ENCODE measurements around the gene CAD. TPM values are rescaled to one million over a fixed set of nuclear protein-coding genes. Genes with fewer than 3 reads are reported as not detected.

CAD gene
- total and polyA plus RNA-seq, 4 donors = 6.3 to 23.2 (median 13.5) TPM

DNA sequence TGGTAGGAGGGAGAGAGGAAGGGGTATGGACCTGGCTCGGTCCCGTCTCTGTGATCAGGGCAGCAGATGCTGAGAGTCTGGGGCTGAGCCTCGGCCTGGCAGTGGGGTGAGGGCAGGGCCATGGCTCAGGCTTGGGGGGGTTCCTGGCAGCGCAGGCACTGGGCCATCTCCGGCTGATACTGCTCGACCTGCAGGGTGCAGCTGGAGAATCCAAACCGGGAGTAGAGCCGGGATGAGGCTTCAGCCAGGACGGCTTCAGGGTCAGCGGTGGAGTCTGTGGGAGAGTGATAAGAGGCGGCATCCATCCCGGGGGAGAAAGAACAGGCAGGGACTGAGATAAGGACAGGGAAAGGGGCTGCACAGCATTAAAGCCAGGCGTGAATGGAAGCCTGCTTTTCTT is 38.0 kb downstream of the CAD start:
- H3K9ac ChIP-seq (ENCODE audit: low read depth in 1 of 2, low read length in 2 of 2) = no peak overlapping the region
- peaks cover 0 to 1% (median under 1%) of the 10 kb centered on the region in 4 donors for H3K4me1 ChIP-seq (ENCODE audit: control insufficient read depth in 4 of 4, insufficient read depth in 4 of 4, low read length in 3 of 4)
- H3K27ac ChIP-seq (ENCODE audit: low read depth in 1 of 2, low read length in 2 of 2) = no peak overlapping the region
- H3K9me3 ChIP-seq (ENCODE audit: control insufficient read depth in 4 of 4, low read length in 3 of 4) = no peaks in the 10 kb centered on the region
- H3K27me3 ChIP-seq (ENCODE audit: control insufficient read depth in 4 of 4, insufficient read depth in 4 of 4, low read length in 3 of 4) = peaks cover 0 to 9% (median 0%) of the 10 kb centered on the region in 4 donors
- H3K36me3 ChIP-seq (ENCODE audit: control insufficient read depth in 4 of 4, insufficient read depth in 3 of 4, low read depth in 1 of 4, low read length in 3 of 4) = no peaks in the 10 kb centered on the region
- TF ChIP-seq EGR1 (IDR thresholded peaks at IDR 0.05; ENCODE audit: low read depth in 2 of 2) (no peak), RAD21 (IDR thresholded peaks at IDR 0.05) (no peak), FOXA1 (IDR thresholded peaks at IDR 0.05) (no peak), GABPA (IDR thresholded peaks at IDR 0.05 in 1 of 2, conservative IDR thresholded peaks at IDR 0.05 in 1 of 2) (no peak), YY1 (IDR thresholded peaks at IDR 0.05) (no peak), TAF1 (conservative IDR thresholded peaks at IDR 0.05) (no peak), JUND (IDR thresholded peaks at IDR 0.05) (no peak)
- TF ChIP-seq, protein P1, sequence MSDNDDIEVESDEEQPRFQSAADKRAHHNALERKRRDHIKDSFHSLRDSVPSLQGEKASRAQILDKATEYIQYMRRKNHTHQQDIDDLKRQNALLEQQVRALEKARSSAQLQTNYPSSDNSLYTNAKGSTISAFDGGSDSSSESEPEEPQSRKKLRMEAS (IDR thresholded peaks at IDR 0.05) = no peak
- 37% methylated on average over 13 of the region's 13 CpGs for WGBS
- no peak for DNase-seq (ENCODE audit: low spot score)
- H3K4me3 ChIP-seq (ENCODE audit: low read depth in 1 of 3, low read length in 3 of 3) = no peak overlapping the region

DNA sequence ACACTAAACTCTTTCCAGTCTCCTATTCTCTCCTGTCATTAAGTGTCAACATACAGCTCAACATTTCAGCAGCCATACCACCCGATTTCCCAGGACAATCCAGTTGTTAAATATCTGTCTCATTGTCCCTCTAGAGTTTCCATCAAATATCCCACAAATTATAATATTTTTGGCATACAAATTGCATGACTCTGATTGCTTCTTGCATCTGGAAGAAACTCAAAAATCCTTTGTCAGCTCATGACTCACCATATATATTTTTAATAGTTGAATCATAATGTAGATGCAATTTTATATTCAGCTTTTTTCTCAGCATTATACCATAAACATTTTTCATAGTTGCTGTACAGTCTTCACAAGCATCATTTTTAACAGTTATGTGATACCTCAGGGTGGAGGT is 38.5 kb downstream of the CAD start:
- WGBS = 27% methylated on average over 1 of the region's 1 CpG

More for the DNA sequence above, 38.5 kb downstream of the CAD start:
- Histone ChIP-seq H3K4me3 (ENCODE audit: low read depth in 1 of 3, low read length in 3 of 3) (no peak overlapping the region), H3K27ac (ENCODE audit: low read depth in 1 of 2, low read length in 2 of 2) (no peak overlapping the region), H3K9me3 (ENCODE audit: control insufficient read depth in 4 of 4, low read length in 3 of 4) (no peaks in the 10 kb centered on the region), H3K36me3 (ENCODE audit: control insufficient read depth in 4 of 4, insufficient read depth in 3 of 4, low read depth in 1 of 4, low read length in 3 of 4) (no peaks in the 10 kb centered on the region), H3K4me1 (ENCODE audit: control insufficient read depth in 4 of 4, insufficient read depth in 4 of 4, low read length in 3 of 4) (no peaks in the 10 kb centered on the region), H3K9ac (ENCODE audit: low read depth in 1 of 2, low read length in 2 of 2) (no peak overlapping the region), H3K27me3 (ENCODE audit: control insufficient read depth in 4 of 4, insufficient read depth in 4 of 4, low read length in 3 of 4) (peaks cover 0 to 12% (median 0%) of the 10 kb centered on the region in 4 donors)
- TF ChIP-seq, protein P2, sequence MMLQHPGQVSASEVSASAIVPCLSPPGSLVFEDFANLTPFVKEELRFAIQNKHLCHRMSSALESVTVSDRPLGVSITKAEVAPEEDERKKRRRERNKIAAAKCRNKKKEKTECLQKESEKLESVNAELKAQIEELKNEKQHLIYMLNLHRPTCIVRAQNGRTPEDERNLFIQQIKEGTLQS (IDR thresholded peaks at IDR 0.05) = no peak
- TF ChIP-seq, protein P3, sequence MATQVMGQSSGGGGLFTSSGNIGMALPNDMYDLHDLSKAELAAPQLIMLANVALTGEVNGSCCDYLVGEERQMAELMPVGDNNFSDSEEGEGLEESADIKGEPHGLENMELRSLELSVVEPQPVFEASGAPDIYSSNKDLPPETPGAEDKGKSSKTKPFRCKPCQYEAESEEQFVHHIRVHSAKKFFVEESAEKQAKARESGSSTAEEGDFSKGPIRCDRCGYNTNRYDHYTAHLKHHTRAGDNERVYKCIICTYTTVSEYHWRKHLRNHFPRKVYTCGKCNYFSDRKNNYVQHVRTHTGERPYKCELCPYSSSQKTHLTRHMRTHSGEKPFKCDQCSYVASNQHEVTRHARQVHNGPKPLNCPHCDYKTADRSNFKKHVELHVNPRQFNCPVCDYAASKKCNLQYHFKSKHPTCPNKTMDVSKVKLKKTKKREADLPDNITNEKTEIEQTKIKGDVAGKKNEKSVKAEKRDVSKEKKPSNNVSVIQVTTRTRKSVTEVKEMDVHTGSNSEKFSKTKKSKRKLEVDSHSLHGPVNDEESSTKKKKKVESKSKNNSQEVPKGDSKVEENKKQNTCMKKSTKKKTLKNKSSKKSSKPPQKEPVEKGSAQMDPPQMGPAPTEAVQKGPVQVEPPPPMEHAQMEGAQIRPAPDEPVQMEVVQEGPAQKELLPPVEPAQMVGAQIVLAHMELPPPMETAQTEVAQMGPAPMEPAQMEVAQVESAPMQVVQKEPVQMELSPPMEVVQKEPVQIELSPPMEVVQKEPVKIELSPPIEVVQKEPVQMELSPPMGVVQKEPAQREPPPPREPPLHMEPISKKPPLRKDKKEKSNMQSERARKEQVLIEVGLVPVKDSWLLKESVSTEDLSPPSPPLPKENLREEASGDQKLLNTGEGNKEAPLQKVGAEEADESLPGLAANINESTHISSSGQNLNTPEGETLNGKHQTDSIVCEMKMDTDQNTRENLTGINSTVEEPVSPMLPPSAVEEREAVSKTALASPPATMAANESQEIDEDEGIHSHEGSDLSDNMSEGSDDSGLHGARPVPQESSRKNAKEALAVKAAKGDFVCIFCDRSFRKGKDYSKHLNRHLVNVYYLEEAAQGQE (IDR thresholded peaks at IDR 0.05) = no peak
- TF ChIP-seq TAF1 (conservative IDR thresholded peaks at IDR 0.05) (no peak), RAD21 (IDR thresholded peaks at IDR 0.05) (no peak), GABPA (IDR thresholded peaks at IDR 0.05 in 1 of 2, conservative IDR thresholded peaks at IDR 0.05 in 1 of 2) (no peak), SP1 (IDR thresholded peaks at IDR 0.05) (no peak), JUND (IDR thresholded peaks at IDR 0.05) (no peak), HNF4G (IDR thresholded peaks at IDR 0.05) (no peak), NR2F2 (IDR thresholded peaks at IDR 0.05) (no peak), FOXA2 (IDR thresholded peaks at IDR 0.05) (no peak), HNF4A (conservative IDR thresholded peaks at IDR 0.05) (no peak)
- TF ChIP-seq, protein P1 (IDR thresholded peaks at IDR 0.05) = no peak
- TF ChIP-seq, protein P4, sequence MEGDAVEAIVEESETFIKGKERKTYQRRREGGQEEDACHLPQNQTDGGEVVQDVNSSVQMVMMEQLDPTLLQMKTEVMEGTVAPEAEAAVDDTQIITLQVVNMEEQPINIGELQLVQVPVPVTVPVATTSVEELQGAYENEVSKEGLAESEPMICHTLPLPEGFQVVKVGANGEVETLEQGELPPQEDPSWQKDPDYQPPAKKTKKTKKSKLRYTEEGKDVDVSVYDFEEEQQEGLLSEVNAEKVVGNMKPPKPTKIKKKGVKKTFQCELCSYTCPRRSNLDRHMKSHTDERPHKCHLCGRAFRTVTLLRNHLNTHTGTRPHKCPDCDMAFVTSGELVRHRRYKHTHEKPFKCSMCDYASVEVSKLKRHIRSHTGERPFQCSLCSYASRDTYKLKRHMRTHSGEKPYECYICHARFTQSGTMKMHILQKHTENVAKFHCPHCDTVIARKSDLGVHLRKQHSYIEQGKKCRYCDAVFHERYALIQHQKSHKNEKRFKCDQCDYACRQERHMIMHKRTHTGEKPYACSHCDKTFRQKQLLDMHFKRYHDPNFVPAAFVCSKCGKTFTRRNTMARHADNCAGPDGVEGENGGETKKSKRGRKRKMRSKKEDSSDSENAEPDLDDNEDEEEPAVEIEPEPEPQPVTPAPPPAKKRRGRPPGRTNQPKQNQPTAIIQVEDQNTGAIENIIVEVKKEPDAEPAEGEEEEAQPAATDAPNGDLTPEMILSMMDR (IDR thresholded peaks at IDR 0.05; ENCODE audit: low read depth, low read length, missing input control) = no peak
- no peak for DNase-seq (ENCODE audit: low spot score)

All from liver (tissue), 9 donors.